HepG2 (cell line): ENCODE results near the gene TACC3. TPM values are rescaled to one million over a fixed set of nuclear protein-coding genes. Genes with fewer than 3 reads are reported as not detected.
A peak's percentile ranks its signal among the peaks of the same experiment; 100 is the strongest.

Source experiments
- DPF2 ChIP-seq: sonication (generic); formaldehyde crosslinking; IDR thresholded peaks from 2 replicates; pipeline ENCODE4 v1.4.0; 2020; ENCODE audit warnings: mild to moderate bottlenecking, low read depth, missing genetic modification reagents, borderline replicate concordance
- HDAC6 ChIP-seq: fragments of 200-600 bp; sonication (generic); IDR thresholded peaks from 2 replicates; pipeline ENCODE4 v1.7.0; 2017; ENCODE audit warnings: mild to moderate bottlenecking, antibody characterized with exemption, low read length, low read depth
- HNF4G ChIP-seq, 2 experiments: sonication (generic) in 1 of 2; formaldehyde crosslinking in 1 of 2; IDR thresholded peaks; 2 replicates each; pipeline versions ENCODE4 v1.4.0 to v1.6.1; 2011 to 2020; ENCODE audit warnings: borderline replicate concordance in 2 of 2, low read depth in 2 of 2, mild to moderate bottlenecking in 2 of 2, low read length in 1 of 2, missing genetic modification reagents in 1 of 2, moderate library complexity in 1 of 2
- HOXD1 ChIP-seq: sonication (generic); formaldehyde crosslinking; IDR thresholded peaks from 2 replicates; pipeline ENCODE4 v1.5.0; 2020; ENCODE audit warnings: missing genetic modification reagents
- KAT8 ChIP-seq: IDR thresholded peaks from 2 replicates; pipeline ENCODE4 v1.6.1; 2016; ENCODE audit warnings: missing genetic modification reagents, missing compliant biosample characterization
- MEIS2 ChIP-seq: sonication (generic); formaldehyde crosslinking; IDR thresholded peaks from 2 replicates; pipeline ENCODE4 v1.9.0; 2021; ENCODE audit warnings: mild to moderate bottlenecking, missing genetic modification reagents
- MXD1 ChIP-seq: sonication (generic); formaldehyde crosslinking; IDR thresholded peaks from 2 replicates; pipeline ENCODE4 v1.4.0; 2020; ENCODE audit warnings: mild to moderate bottlenecking, missing genetic modification reagents
- NFE2L1 ChIP-seq: sonication (generic); formaldehyde crosslinking; IDR thresholded peaks from 2 replicates; pipeline ENCODE4 v1.4.0; 2020; ENCODE audit warnings: missing genetic modification reagents, mild to moderate bottlenecking, borderline replicate concordance
- SNAPC4 ChIP-seq: sonication (generic); formaldehyde crosslinking; IDR thresholded peaks from 2 replicates; pipeline ENCODE4 v1.4.0; 2020; ENCODE audit warnings: mild to moderate bottlenecking, missing genetic modification reagents
- SOX13 ChIP-seq, 3 experiments: fragments of 450-650 bp in 1 of 3; sonication (generic) in 1 of 3; formaldehyde crosslinking in 1 of 3; IDR thresholded peaks in 2 of 3; conservative IDR thresholded peaks in 1 of 3; 2 replicates each; pipeline versions ENCODE4 v1.5.0 to v1.6.1; 2016 to 2020; ENCODE audit warnings: antibody characterized with exemption in 1 of 3, mild to moderate bottlenecking in 1 of 3, missing compliant biosample characterization in 1 of 3, missing genetic modification reagents in 1 of 3, moderate library complexity in 1 of 3
- SP5 ChIP-seq: IDR thresholded peaks from 2 replicates; pipeline ENCODE4 v1.6.1; 2016; ENCODE audit warnings: low read depth, borderline replicate concordance
- ZFP41 ChIP-seq: sonication (generic); formaldehyde crosslinking; IDR thresholded peaks from 2 replicates; pipeline ENCODE4 v1.4.0; 2020; ENCODE audit warnings: mild to moderate bottlenecking, missing genetic modification reagents, borderline replicate concordance
- ZNF281 ChIP-seq: sonication (generic); formaldehyde crosslinking; IDR thresholded peaks from 2 replicates; pipeline ENCODE4 v1.4.0; 2020; ENCODE audit warnings: missing genetic modification reagents, borderline replicate concordance
- ZNF296 ChIP-seq: sonication (generic); formaldehyde crosslinking; conservative IDR thresholded peaks from 2 replicates; pipeline ENCODE4 v1.5.0; 2020; ENCODE audit warnings: mild to moderate bottlenecking, missing genetic modification reagents
- ZNF605 ChIP-seq: sonication (generic); formaldehyde crosslinking; IDR thresholded peaks from 2 replicates; pipeline ENCODE4 v1.8.0; 2022; ENCODE audit warnings: mild to moderate bottlenecking, missing genetic modification reagents
- ZNF691 ChIP-seq: sonication (generic); formaldehyde crosslinking; IDR thresholded peaks from 2 replicates; pipeline ENCODE4 v1.4.0; 2020; ENCODE audit warnings: missing genetic modification reagents, low read depth, mild to moderate bottlenecking, borderline replicate concordance
- ZNF777 ChIP-seq: sonication (generic); formaldehyde crosslinking; IDR thresholded peaks from 2 replicates; pipeline ENCODE4 v1.4.0; 2020; ENCODE audit warnings: missing genetic modification reagents
- polyA plus RNA-seq, 8 experiments: library from polyadenylated mRNA; depleted of rRNA in 3 of 8; stranded (reverse) in 7 of 8; unstranded in 1 of 8; fragments of >200 nt; fragmentation: Illumina TruSeq in 4 of 8; extraction: Trizol in 4 of 8; gene quantifications; 2 replicates each; pipeline versions ENCODE4 v1.2.1 to v1.2.3, GENCODE V29; 2011 to 2016; ENCODE audit warnings: low read depth in 4 of 8, missing spikeins in 1 of 8, mixed read lengths in 1 of 8; ENCODE audit not compliant: insufficient read depth in 1 of 8
- total RNA-seq, 5 experiments: library from RNA; depleted of rRNA; stranded (reverse); fragments of >200 nt; fragmentation: Illumina TruSeq; extraction: Trizol; gene quantifications; 2 replicates each; pipeline ENCODE4 v1.2.3, GENCODE V29; 2016; ENCODE audit warnings: low read depth in 1 of 5

The TACC3 gene
- total and polyA plus RNA-seq, 2 of the 13 experiments (the other 11 are each of a cell fraction or from before 2014, with no cell fraction given) = 20.3 to 21.2 TPM

GRCh38 chr4:1751155-1751918, 30.0 kb downstream of the TACC3 start (continued):
- TF ChIP-seq SNAPC4 (CRISPR knock-in tag) (0 out of 2 replicates have a peak, but pooled peaks have one; percentile 43), HNF4G (IDR thresholded peaks at IDR 0.05; ENCODE audit: borderline replicate concordance, low read depth, low read length) (no peak), HNF4G (CRISPR knock-in tag; IDR thresholded peaks at IDR 0.05; ENCODE audit: borderline replicate concordance, low read depth) (no peak), HOXD1 (0 out of 2 replicates have a peak, but pooled peaks have one; percentile 43), NFE2L1 (CRISPR knock-in tag) (0 out of 2 replicates have a peak, but pooled peaks have one; percentile 14), ZNF777 (CRISPR knock-in tag) (0 out of 2 replicates have a peak, but pooled peaks have one; percentile 25), KAT8 (CRISPR knock-in tag) (0 out of 2 replicates have a peak, but pooled peaks have one; percentile 16), ZNF691 (CRISPR knock-in tag) (peak; percentile 38; the same call in 1 of the 2 replicates), ZNF605 (0 out of 2 replicates have a peak, but pooled peaks have one; percentile 5), ZFP41 (CRISPR knock-in tag) (0 out of 2 replicates have a peak, but pooled peaks have one; percentile 31), HDAC6 (no peak), SP5 (0 out of 2 replicates have a peak, but pooled peaks have one; percentile 30), MXD1 (CRISPR knock-in tag) (peak; percentile 34; the same call in 1 of the 2 replicates), ZNF296 (CRISPR knock-in tag) (peak; percentile 53; the same call in 1 of the 2 replicates), SOX13 (IDR thresholded peaks at IDR 0.05) (no peak), SOX13 (CRISPR knock-in tag; conservative IDR thresholded peaks at IDR 0.05 in 1 of 2, IDR thresholded peaks at IDR 0.05 in 1 of 2) (0 out of 4 replicates have a peak, but pooled peaks of 1 of the 2 experiments have one; percentile 13), DPF2 (peak; percentile 60), ZNF281 (CRISPR knock-in tag) (peak; percentile 18; the same call in 1 of the 2 replicates), MEIS2 (CRISPR knock-in tag) (0 out of 2 replicates have a peak, but pooled peaks have one; percentile 34)
